HUDEP-2 (cell line): ENCODE results near the gene TMEM248.
A peak's percentile ranks its signal among the peaks of the same experiment; 100 is the strongest.
"Not testable (repeated sequence)": the region's sequence is repeated elsewhere in the genome, so short reads cannot be mapped to it uniquely, and the experiment has no call there.

Experiments
- DNase-seq, 76 experiments: peaks; one replicate each; lab custom pipeline; 2025; ENCODE audit not compliant: unreplicated experiment in 76 of 76; lab: John Stamatoyannopoulos, UW

TMEM248 gene

GRCh38 chr7:66920769-66921395 is at the start of gene TMEM248:
Gene TMEM248, plus strand, starts transcription at chr7:66921225. Its CDS starts 20,641 bp downstream, at chr7:66941866.
- peak in 74 of 76 experiments; percentile 14 to 89 (median 80) for DNase-seq

- no peak for DNase-seq
Measured at GRCh38 chr7:66873476-66873875, 47.5 kb upstream of the TMEM248 start.

GRCh38 chr7:66877577-66878300 is 43.3 kb upstream of the TMEM248 start:
- DNase-seq, result no peak

- DNase-seq, result not testable (repeated sequence)
Measured at GRCh38 chr7:66878301-66878685, 42.7 kb upstream of the TMEM248 start.

GRCh38 chr7:66880053-66880452 is 41.0 kb upstream of the TMEM248 start:
- no peak for DNase-seq

- DNase-seq, result not testable (repeated sequence)
Measured at GRCh38 chr7:66880577-66880976, 40.4 kb upstream of the TMEM248 start.

GRCh38 chr7:66883716-66884115 is 37.3 kb upstream of the TMEM248 start:
- DNase-seq, result no peak

- not testable (repeated sequence) for DNase-seq
Measured at GRCh38 chr7:66884556-66884955, 36.5 kb upstream of the TMEM248 start.

GRCh38 chr7:66886152-66886551 is 34.9 kb upstream of the TMEM248 start:
- DNase-seq, result no peak

- DNase-seq, result not testable (repeated sequence)
Measured at GRCh38 chr7:66888223-66888622, 32.8 kb upstream of the TMEM248 start.

GRCh38 chr7:66894463-66895080 is 26.5 kb upstream of the TMEM248 start:
- DNase-seq, result peak in 6 of 76 experiments; percentile 2 to 17 (median 8)

- DNase-seq, result peak in 22 of 76 experiments; percentile 3 to 51 (median 18)
Measured at GRCh38 chr7:66896441-66896840, 24.6 kb upstream of the TMEM248 start.

- no peak for DNase-seq
Measured at GRCh38 chr7:66899552-66900280, 21.3 kb upstream of the TMEM248 start.

- DNase-seq, result no peak
Measured at GRCh38 chr7:66901941-66902843, 18.8 kb upstream of the TMEM248 start.

GRCh38 chr7:66902844-66903180 is 18.2 kb upstream of the TMEM248 start:
- DNase-seq, result no peak

- DNase-seq, result no peak
Measured at GRCh38 chr7:66903360-66904062, 17.5 kb upstream of the TMEM248 start.

GRCh38 chr7:66904063-66904593 is 16.9 kb upstream of the TMEM248 start:
- DNase-seq, result no peak

- no peak for DNase-seq
Measured at GRCh38 chr7:66905278-66905677, 15.7 kb upstream of the TMEM248 start.

- DNase-seq, result peak in 2 of 76 experiments; percentile 7 to 8
Measured at GRCh38 chr7:66905689-66906088, 15.3 kb upstream of the TMEM248 start.
